Posterior vena cava (tissue), 2 donors: ENCODE measurements around the gene CEP95. TPM values are rescaled to one million over a fixed set of nuclear protein-coding genes. Genes with fewer than 3 reads are reported as not detected.
"Not testable (repeated sequence)": the region's sequence is repeated elsewhere in the genome, so short reads cannot be mapped to it uniquely, and the experiment has no call there.

Experiments
- DNase-seq: peaks from one replicate; pipeline ENCODE4 v3.0.0-alpha.2; 2020; ENCODE audit warnings: low spot score
- intact Hi-C, 2 donors: fragments of 100-400 bp; cut with DNase I; formaldehyde crosslinking; loops; one replicate each; pipeline versions ENCODE4 v1.14.1 to v1.14.2; 2022 to 2023
- long read RNA-seq, 2 donors: library from polyadenylated mRNA; unstranded; transcript quantifications; one replicate each; pipeline ENCODE4 v2.0.0, GENCODE V29; 2020 to 2021
- total RNA-seq, 2 donors: library from RNA; stranded (reverse); fragmentation: NEBNext Ultra II Directional; extraction: Animal tissue kit (Norgen Biotek cat#: 25700); gene quantifications; one replicate each; pipeline ENCODE4 v1.2.1, GENCODE V29; 2021
- donor health status: DM: yes; HTN: yes; CAD: no.
- donor health status: DM: yes; HTN: yes; CAD: no.

CEP95 gene
- total RNA-seq: 10 to 100 TPM; 29.7 to 33.0 TPM
- long read RNA-seq, donor 1, partial matches to known transcripts: 2 of 4 reads
- long read RNA-seq, donor 1, other reads (novel, unspliced or antisense): 1 of 4 reads
- long read RNA-seq, donor 2, partial matches to known transcripts: 2 of 9 reads
- long read RNA-seq, donor 2, other reads (novel, unspliced or antisense): 6 of 9 reads

GRCh38 chr17:64506576-64507412 is at the start of gene CEP95:
TSS of gene CEP95 (plus strand) at chr17:64506977. CDS start at chr17:64507098, 121 bp downstream.
- intact Hi-C loops: no loop called here
- DNase-seq: peak; percentile 98

GRCh38 chr17:64457156-64457555 is 49.6 kb upstream of the CEP95 start:
- DNase-seq: no peak
- intact Hi-C loops: no loop called here

GRCh38 chr17:64458756-64459155 is 48.0 kb upstream of the CEP95 start:
- no peak for DNase-seq
- intact Hi-C loops: no loop called here

- DNase-seq: no peak
- intact Hi-C loops: no loop called here
These were observed 47.5 kb upstream of the CEP95 start for GRCh38 chr17:64459284-64459747.

GRCh38 chr17:64459818-64460217 is 47.0 kb upstream of the CEP95 start:
- intact Hi-C loops: not testable (repeated sequence)

GRCh38 chr17:64460955-64461354 is 45.8 kb upstream of the CEP95 start:
- DNase-seq: no peak
- intact Hi-C loops: no loop called here

More at GRCh38 chr17:64459818-64460217, 47.0 kb upstream of the CEP95 start:
- not testable (repeated sequence) for DNase-seq

GRCh38 chr17:64461788-64462187 is 45.0 kb upstream of the CEP95 start:
- DNase-seq: no peak
- intact Hi-C loops: no loop called here

GRCh38 chr17:64466019-64466735 is 40.6 kb upstream of the CEP95 start:
- intact Hi-C loops: no loop called here
- no peak for DNase-seq

- intact Hi-C loops, DNase-seq: not testable (repeated sequence)
These were observed 39.9 kb upstream of the CEP95 start for GRCh38 chr17:64466834-64467233.

GRCh38 chr17:64470625-64471024 is 36.2 kb upstream of the CEP95 start:
- DNase-seq: no peak
- intact Hi-C loops: no loop called here

GRCh38 chr17:64471440-64471839 is 35.3 kb upstream of the CEP95 start:
- intact Hi-C loops: no loop called here

GRCh38 chr17:64472564-64472963 is 34.2 kb upstream of the CEP95 start:
- intact Hi-C loops: no loop called here
- DNase-seq: no peak

More at GRCh38 chr17:64471440-64471839, 35.3 kb upstream of the CEP95 start:
- no peak for DNase-seq

GRCh38 chr17:64477849-64478248 is 28.9 kb upstream of the CEP95 start:
- intact Hi-C loops: no loop called here
- DNase-seq: no peak

- no peak for DNase-seq
- intact Hi-C loops: loop anchor here in 1 of 2 donors (10.0 kb wide), 1 partner anchor 66 kb away; no protein-coding TSS in a partner anchor
These were observed 25.8 kb upstream of the CEP95 start for GRCh38 chr17:64480951-64481350.

- intact Hi-C loops: loop anchor here in 1 of 2 donors (10.0 kb wide), 1 partner anchor 70 kb away; no protein-coding TSS in a partner anchor
- DNase-seq: no peak
These were observed 22.4 kb upstream of the CEP95 start for GRCh38 chr17:64484380-64484779.

GRCh38 chr17:64488301-64488700 is 18.5 kb upstream of the CEP95 start:
- DNase-seq: no peak
- intact Hi-C loops: loop anchor here in 1 of 2 donors (10.0 kb wide), 1 partner anchor 74 kb away; no protein-coding TSS in a partner anchor

GRCh38 chr17:64491034-64491860 is 15.5 kb upstream of the CEP95 start:
- intact Hi-C loops: no loop called here
- no peak for DNase-seq

- no peak for DNase-seq
- intact Hi-C loops: no loop called here
These were observed 14.8 kb upstream of the CEP95 start for GRCh38 chr17:64491994-64492393.
